Mesenchymal stem cell (in vitro differentiated cells and primary cell): ENCODE data around the gene TNPO3.
A peak's percentile ranks its signal among the peaks of the same experiment; 100 is the strongest.

ENCODE experiments used
- DNase-seq: peaks from one replicate; pipeline ENCODE4 v3.0.0-alpha.2; 2013
- H2AFZ ChIP-seq: one replicate; pipeline ENCODE4 v1.6.1; 2013; ENCODE audit warnings: low read depth, mild to moderate bottlenecking, control low read depth, inconsistent platforms, low read length, moderate library complexity
- H2AK5ac ChIP-seq: 2 replicates; pipeline ENCODE4 v1.6.1; 2013; ENCODE audit warnings: low read length, moderate library complexity, mild to moderate bottlenecking, inconsistent platforms; ENCODE audit not compliant: severe bottlenecking
- H2BK120ac ChIP-seq: one replicate; pipeline ENCODE4 v1.6.1; 2013; ENCODE audit warnings: low read depth, mild to moderate bottlenecking, inconsistent platforms, low read length, moderate library complexity
- H2BK12ac ChIP-seq, 2 experiments: one replicate each; pipeline ENCODE4 v1.6.1; 2013; ENCODE audit warnings: inconsistent platforms in 2 of 2, low read length in 2 of 2, mild to moderate bottlenecking in 2 of 2, moderate library complexity in 2 of 2, control low read depth in 1 of 2
- H2BK15ac ChIP-seq: one replicate; pipeline ENCODE4 v1.6.1; 2013; ENCODE audit warnings: mild to moderate bottlenecking, low read depth, inconsistent platforms; ENCODE audit not compliant: poor library complexity, severe bottlenecking
- H2BK5ac ChIP-seq: 2 replicates; pipeline ENCODE4 v1.6.1; 2013; ENCODE audit warnings: low read depth, mild to moderate bottlenecking, low read length, control low read depth, inconsistent platforms; ENCODE audit not compliant: poor library complexity, severe bottlenecking
- H3K14ac ChIP-seq, 2 experiments: one replicate each; pipeline ENCODE4 v1.6.1; 2013; ENCODE audit warnings: inconsistent platforms in 2 of 2, low read length in 2 of 2, control low read depth in 1 of 2, mild to moderate bottlenecking in 1 of 2, moderate library complexity in 1 of 2
- H3K18ac ChIP-seq, 2 experiments: one replicate each; pipeline ENCODE4 v1.6.1; 2013; ENCODE audit warnings: inconsistent platforms in 2 of 2, low read length in 2 of 2, control low read depth in 1 of 2, low read depth in 1 of 2, mild to moderate bottlenecking in 1 of 2
- H3K23ac ChIP-seq, 2 experiments: one replicate each; pipeline ENCODE4 v1.6.1; 2013; ENCODE audit warnings: inconsistent platforms in 2 of 2, low read length in 2 of 2, mild to moderate bottlenecking in 2 of 2, moderate library complexity in 2 of 2, control low read depth in 1 of 2
- H3K27ac ChIP-seq: 2 replicates; pipeline ENCODE4 v1.5.1; 2013; ENCODE audit warnings: mild to moderate bottlenecking, moderate library complexity, low read length, control low read depth, inconsistent platforms; ENCODE audit not compliant: poor library complexity, severe bottlenecking
- H3K27me3 ChIP-seq, 2 experiments: 2 replicates each; pipeline versions ENCODE4 v1.6.1 to v1.7.0; 2013; ENCODE audit warnings: low read length in 2 of 2, mild to moderate bottlenecking in 2 of 2, moderate library complexity in 2 of 2, control low read depth in 1 of 2, inconsistent platforms in 1 of 2; ENCODE audit not compliant: control insufficient read depth in 1 of 2, insufficient read depth in 1 of 2
- H3K36me3 ChIP-seq, 2 experiments: 2 replicates each; pipeline versions ENCODE4 v1.6.1 to v1.7.0; 2013; ENCODE audit warnings: low read length in 2 of 2, control low read depth in 1 of 2, inconsistent platforms in 1 of 2, low read depth in 1 of 2, mild to moderate bottlenecking in 1 of 2; ENCODE audit not compliant: insufficient read depth in 2 of 2, control insufficient read depth in 1 of 2
- H3K4ac ChIP-seq, 2 experiments: one replicate each; pipeline ENCODE4 v1.6.1; 2013; ENCODE audit warnings: inconsistent platforms in 2 of 2, low read length in 2 of 2, mild to moderate bottlenecking in 2 of 2, moderate library complexity in 2 of 2, control low read depth in 1 of 2, low read depth in 1 of 2
- H3K4me1 ChIP-seq: 2 replicates; pipeline ENCODE4 v1.6.1; 2013; ENCODE audit warnings: low read depth, low read length, control low read depth; ENCODE audit not compliant: control insufficient read depth, insufficient read depth
- H3K4me2 ChIP-seq: 2 replicates; pipeline ENCODE4 v1.6.1; 2013; ENCODE audit warnings: low read length, mild to moderate bottlenecking, inconsistent platforms; ENCODE audit not compliant: poor library complexity, severe bottlenecking
- H3K4me3 ChIP-seq, 2 experiments: 2 replicates each; pipeline versions ENCODE4 v1.5.1 to v1.7.0; 2013; ENCODE audit warnings: low read length in 2 of 2, mild to moderate bottlenecking in 2 of 2, control low read depth in 1 of 2, low read depth in 1 of 2; ENCODE audit not compliant: insufficient read depth in 1 of 2
- H3K79me1 ChIP-seq: replicated peaks from 2 replicates; pipeline ENCODE4 v1.6.1; 2013; ENCODE audit warnings: mild to moderate bottlenecking, control low read depth, low read length, inconsistent platforms; ENCODE audit not compliant: poor library complexity, severe bottlenecking
- H3K9ac ChIP-seq: 2 replicates; pipeline ENCODE4 v1.7.0; 2013; ENCODE audit warnings: mild to moderate bottlenecking, low read length, moderate library complexity
- H3K9me3 ChIP-seq: 2 replicates; pipeline ENCODE4 v1.7.0; 2013; ENCODE audit warnings: mild to moderate bottlenecking, low read length; ENCODE audit not compliant: control insufficient read depth
- H4K8ac ChIP-seq: one replicate; pipeline ENCODE4 v1.6.1; 2013; ENCODE audit warnings: inconsistent platforms, mild to moderate bottlenecking, low read length, moderate library complexity
- H4K91ac ChIP-seq: one replicate; pipeline ENCODE4 v1.6.1; 2013; ENCODE audit warnings: mild to moderate bottlenecking, low read length, inconsistent platforms
- WGBS: methylation state at CpG from one replicate; pipeline ENCODE4 v1.1.7; 2013; ENCODE audit warnings: mixed read lengths; 5-methylcytosine and 5-hydroxymethylcytosine counted together

TNPO3 gene

DNA sequence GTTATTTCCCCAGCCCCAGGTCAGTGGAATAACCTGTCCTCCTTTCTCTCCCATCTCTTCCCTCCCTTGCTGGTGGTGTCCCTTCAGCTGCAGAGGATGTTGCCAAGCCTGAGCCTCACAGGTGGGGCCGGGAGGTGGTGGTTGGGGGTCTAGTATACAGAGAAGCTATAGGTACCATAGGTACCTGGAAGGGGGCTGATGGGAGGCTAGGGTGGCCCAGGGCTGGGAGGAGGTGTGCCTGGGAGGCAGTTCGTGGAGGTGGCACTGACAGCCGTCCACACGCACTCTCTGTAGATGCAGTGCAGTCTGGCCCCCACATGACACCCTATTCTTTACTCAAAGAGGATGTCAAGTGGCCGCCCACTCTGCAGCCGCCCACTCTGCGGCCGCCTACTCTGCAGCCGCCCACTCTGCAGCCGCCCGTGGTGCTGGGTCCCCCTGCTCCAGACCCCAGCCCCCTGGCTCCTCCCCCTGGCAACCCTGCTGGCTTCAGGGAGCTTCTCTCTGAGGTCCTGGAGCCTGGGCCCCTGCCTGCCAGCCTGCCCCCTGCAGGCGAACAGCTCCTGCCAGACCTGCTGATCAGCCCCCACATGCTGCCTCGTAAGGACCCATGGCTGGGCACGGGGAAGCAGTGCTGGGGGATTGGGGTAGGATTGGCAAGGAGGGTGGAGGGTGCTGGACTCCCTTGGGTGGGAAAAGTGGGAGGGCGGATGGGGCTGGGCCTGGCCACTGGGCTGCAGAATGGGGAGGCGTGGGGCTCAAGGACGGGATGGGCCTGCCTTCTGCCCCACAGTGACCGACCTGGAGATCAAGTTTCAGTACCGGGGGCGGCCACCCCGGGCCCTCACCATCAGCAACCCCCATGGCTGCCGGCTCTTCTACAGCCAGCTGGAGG is 107.7 kb downstream of the TNPO3 start:
- Histone ChIP-seq H3K4me3 (no peak overlapping the region), H3K14ac (no peak overlapping the region), H3K36me3 (peaks cover 15 to 37% of the 10 kb centered on the region in 2 experiments), H2BK15ac (no peak overlapping the region), H3K27ac (no peak overlapping the region), H4K91ac (no peak overlapping the region), H3K23ac (no peak overlapping the region), H4K8ac (peak overlapping the region; percentile 16), H2BK12ac (no peak overlapping the region), H3K27me3 (peaks cover 0 to 17% of the 10 kb centered on the region in 2 experiments), H3K18ac (no peak overlapping the region), H2BK5ac (no peak overlapping the region), H2AFZ (no peak overlapping the region), H3K9ac (no peak overlapping the region), H3K4me1 (peaks cover 13% of the 10 kb centered on the region), H3K4me2 (no peak overlapping the region), H2BK120ac (no peak overlapping the region), H3K9me3 (no peaks in the 10 kb centered on the region), H3K79me1 (no peaks in the 10 kb centered on the region), H2AK5ac (no peak overlapping the region), H3K4ac (no peak overlapping the region)
- 82% methylated on average over 19 of the region's 22 CpGs for WGBS
- no peak for DNase-seq

- Histone ChIP-seq H4K91ac (no peak overlapping the region), H3K4me3 (no peak overlapping the region), H3K14ac (no peak overlapping the region), H2BK120ac (no peak overlapping the region), H3K27ac (no peak overlapping the region), H3K9ac (no peak overlapping the region), H3K4ac (no peak overlapping the region), H2AK5ac (no peak overlapping the region), H2AFZ (no peak overlapping the region), H2BK12ac (no peak overlapping the region), H3K36me3 (peaks cover 2 to 29% of the 10 kb centered on the region in 2 experiments), H2BK5ac (no peak overlapping the region), H3K4me2 (no peak overlapping the region), H3K4me1 (peaks cover 13% of the 10 kb centered on the region), H3K23ac (peak overlapping the region in 1 of 2 experiments; percentile 63), H2BK15ac (no peak overlapping the region), H3K18ac (no peak overlapping the region), H3K27me3 (peaks cover 10 to 30% of the 10 kb centered on the region in 2 experiments), H3K9me3 (no peaks in the 10 kb centered on the region), H4K8ac (no peak overlapping the region), H3K79me1 (no peaks in the 10 kb centered on the region)
- DNase-seq, result no peak
- 93% methylated on average over 21 of the region's 21 CpGs for WGBS
Observed at GRCh38 chr7:128945668-128946366, 109.1 kb downstream of the TNPO3 start.

GRCh38 chr7:128944487-128945236 is 110.2 kb downstream of the TNPO3 start:
- H2BK5ac ChIP-seq, result no peak overlapping the region
- H3K79me1 ChIP-seq, result no peaks in the 10 kb centered on the region
- DNase-seq, result no peak
- no peak overlapping the region for H3K9ac ChIP-seq
- no peak overlapping the region for H2BK15ac ChIP-seq
- H4K91ac ChIP-seq, result no peak overlapping the region
- H3K14ac ChIP-seq, result no peak overlapping the region
- no peak overlapping the region for H2BK12ac ChIP-seq
- no peak overlapping the region for H4K8ac ChIP-seq
- H3K18ac ChIP-seq, result no peak overlapping the region
- H2BK120ac ChIP-seq, result no peak overlapping the region
- 80% methylated on average over 7 of the region's 7 CpGs for WGBS
- no peaks in the 10 kb centered on the region for H3K9me3 ChIP-seq
- H3K27ac ChIP-seq, result no peak overlapping the region
- no peak overlapping the region for H3K4me2 ChIP-seq
- H3K27me3 ChIP-seq, result peaks cover 21 to 42% of the 10 kb centered on the region in 2 experiments
- peaks cover 13% of the 10 kb centered on the region for H3K4me1 ChIP-seq
- no peak overlapping the region for H3K23ac ChIP-seq
- H2AK5ac ChIP-seq, result no peak overlapping the region
- H3K36me3 ChIP-seq, result peaks cover 0 to 27% of the 10 kb centered on the region in 2 experiments
- no peak overlapping the region for H3K4me3 ChIP-seq
- H3K4ac ChIP-seq, result no peak overlapping the region
- H2AFZ ChIP-seq, result no peak overlapping the region
